ENCODE data around the gene CAMK2D.

DNA sequence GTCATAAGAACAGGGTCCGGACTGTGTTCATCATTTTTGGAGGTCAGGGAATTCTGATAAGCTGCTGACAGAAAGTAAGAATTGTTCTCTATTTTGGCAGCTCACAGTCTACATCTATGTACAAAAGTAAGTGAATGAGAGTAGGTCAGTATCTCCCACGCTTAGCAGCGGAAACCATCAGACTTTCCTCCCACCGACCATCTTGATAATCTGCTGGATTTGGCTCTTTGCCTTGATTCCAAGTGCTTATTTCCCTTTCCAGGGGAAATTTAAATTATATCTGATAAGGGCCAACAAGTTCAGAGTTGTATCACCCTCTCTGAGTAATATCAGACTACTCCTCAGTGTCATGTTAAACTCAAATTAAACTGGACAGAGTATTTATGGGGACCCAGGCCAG, 118.0 kb downstream of the CAMK2D start:
- TF ChIP-seq, protein P1, sequence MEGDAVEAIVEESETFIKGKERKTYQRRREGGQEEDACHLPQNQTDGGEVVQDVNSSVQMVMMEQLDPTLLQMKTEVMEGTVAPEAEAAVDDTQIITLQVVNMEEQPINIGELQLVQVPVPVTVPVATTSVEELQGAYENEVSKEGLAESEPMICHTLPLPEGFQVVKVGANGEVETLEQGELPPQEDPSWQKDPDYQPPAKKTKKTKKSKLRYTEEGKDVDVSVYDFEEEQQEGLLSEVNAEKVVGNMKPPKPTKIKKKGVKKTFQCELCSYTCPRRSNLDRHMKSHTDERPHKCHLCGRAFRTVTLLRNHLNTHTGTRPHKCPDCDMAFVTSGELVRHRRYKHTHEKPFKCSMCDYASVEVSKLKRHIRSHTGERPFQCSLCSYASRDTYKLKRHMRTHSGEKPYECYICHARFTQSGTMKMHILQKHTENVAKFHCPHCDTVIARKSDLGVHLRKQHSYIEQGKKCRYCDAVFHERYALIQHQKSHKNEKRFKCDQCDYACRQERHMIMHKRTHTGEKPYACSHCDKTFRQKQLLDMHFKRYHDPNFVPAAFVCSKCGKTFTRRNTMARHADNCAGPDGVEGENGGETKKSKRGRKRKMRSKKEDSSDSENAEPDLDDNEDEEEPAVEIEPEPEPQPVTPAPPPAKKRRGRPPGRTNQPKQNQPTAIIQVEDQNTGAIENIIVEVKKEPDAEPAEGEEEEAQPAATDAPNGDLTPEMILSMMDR (conservative IDR thresholded peaks at IDR 0.05 in 1 of 2, IDR thresholded peaks at IDR 0.05 in 1 of 2; ENCODE audit: low read depth in 1 of 2, low read length in 2 of 2), result no peak
- no peak for TF ChIP-seq EZH2 (IDR thresholded peaks at IDR 0.05; ENCODE audit: low read length, missing control alignments)

All from fibroblast of lung (primary cell).